GM23338 (cell line): ENCODE data around the gene CYP26B1. TPM values are rescaled to one million over a fixed set of nuclear protein-coding genes. Genes with fewer than 3 reads are reported as not detected.

Source experiments
- ATAC-seq: fragments of 200-7000 bp; cut with Tn5 transposase; 3 replicates; pipeline ENCODE4 v1.9.1; 2020
- DNase-seq: peaks from one replicate; pipeline ENCODE4 v3.0.0-alpha.2; 2015; ENCODE audit warnings: low spot score
- H2AFZ ChIP-seq: fragments of 200-600 bp; sonication (generic); 2 replicates; pipeline ENCODE4 v1.8.0; 2016; ENCODE audit warnings: antibody characterized with exemption, mild to moderate bottlenecking, moderate library complexity
- H3F3A ChIP-seq: fragments of 200-600 bp; sonication (generic); replicated peaks from 2 replicates; pipeline ENCODE4 v1.8.0; 2017; ENCODE audit warnings: antibody characterized with exemption, mixed run types, low read depth
- H3K27ac ChIP-seq: fragments of 200-600 bp; sonication (generic); 2 replicates; pipeline ENCODE4 v1.6.1; 2016; ENCODE audit warnings: low read depth
- H3K27me3 ChIP-seq: fragments of 200-600 bp; sonication (generic); 2 replicates; pipeline ENCODE4 v1.8.0; 2016; ENCODE audit warnings: mild to moderate bottlenecking, mixed run types, moderate library complexity; ENCODE audit not compliant: insufficient read depth
- H3K36me3 ChIP-seq: fragments of 200-600 bp; sonication (generic); 2 replicates; pipeline ENCODE4 v1.8.0; 2016; ENCODE audit warnings: mild to moderate bottlenecking; ENCODE audit not compliant: insufficient read depth
- H3K4me1 ChIP-seq: fragments of 200-600 bp; sonication (generic); 2 replicates; pipeline ENCODE4 v1.8.0; 2016; ENCODE audit warnings: mild to moderate bottlenecking, moderate library complexity; ENCODE audit not compliant: insufficient read depth
- H3K4me2 ChIP-seq: fragments of 200-600 bp; sonication (generic); 2 replicates; pipeline ENCODE4 v1.7.1; 2017; ENCODE audit warnings: mixed run types
- H3K4me3 ChIP-seq: fragments of 200-600 bp; sonication (generic); 2 replicates; pipeline ENCODE4 v1.6.1; 2016; ENCODE audit warnings: mixed run types
- H3K79me2 ChIP-seq: fragments of 200-600 bp; sonication (generic); replicated peaks from 2 replicates; pipeline ENCODE4 v1.8.0; 2017; ENCODE audit warnings: mild to moderate bottlenecking; ENCODE audit not compliant: insufficient read depth
- H3K9me2 ChIP-seq: fragments of 200-600 bp; sonication (generic); 2 replicates; pipeline ENCODE4 v1.8.0; 2017; ENCODE audit not compliant: insufficient read depth
- H4K20me1 ChIP-seq: fragments of 200-600 bp; sonication (generic); replicated peaks from 2 replicates; pipeline ENCODE4 v1.8.0; 2017; ENCODE audit warnings: mild to moderate bottlenecking; ENCODE audit not compliant: insufficient read depth
- H3K27ac Mint-ChIP-seq: 2 replicates; pipeline ENCODE4 v1.8.0; 2020; ENCODE audit warnings: inconsistent platforms, mild to moderate bottlenecking, moderate library complexity, mixed read lengths
- H3K27me3 Mint-ChIP-seq: 3 replicates; pipeline ENCODE4 v1.8.0; 2022; ENCODE audit warnings: low read depth, mild to moderate bottlenecking, moderate library complexity, mixed read lengths, inconsistent platforms; ENCODE audit not compliant: insufficient read depth, poor library complexity
- H3K36me3 Mint-ChIP-seq: 3 replicates; pipeline ENCODE4 v1.8.0; 2021; ENCODE audit warnings: low read depth, mild to moderate bottlenecking, inconsistent platforms, moderate library complexity, mixed read lengths
- H3K4me1 Mint-ChIP-seq: 3 replicates; pipeline ENCODE4 v1.8.0; 2020; ENCODE audit warnings: mild to moderate bottlenecking, inconsistent platforms, mixed read lengths
- H3K4me3 Mint-ChIP-seq: 3 replicates; pipeline ENCODE4 v1.8.0; 2021; ENCODE audit warnings: moderate library complexity, mild to moderate bottlenecking, inconsistent platforms, mixed read lengths
- H3K9me3 Mint-ChIP-seq: 3 replicates; pipeline ENCODE4 v1.8.0; 2020; ENCODE audit warnings: moderate library complexity, mild to moderate bottlenecking, inconsistent platforms, mixed read lengths
- CREB1 ChIP-seq: fragments of 250-450 bp; sonication (Bioruptor Pico); IDR thresholded peaks from 2 replicates; pipeline ENCODE4 v1.5.0; 2020; ENCODE audit warnings: low read depth, mild to moderate bottlenecking, moderate library complexity
- EZH2 ChIP-seq: fragments of 200-600 bp; sonication (generic); IDR thresholded peaks from one replicate; pipeline ENCODE4 v1.8.0; 2017; ENCODE audit warnings: antibody characterized with exemption, mild to moderate bottlenecking, low read depth; ENCODE audit not compliant: unreplicated experiment
- EZH2phosphoT487 ChIP-seq: fragments of 200-600 bp; sonication (generic); IDR thresholded peaks from one replicate; pipeline ENCODE4 v1.8.1; 2018; ENCODE audit warnings: antibody characterized with exemption; ENCODE audit not compliant: unreplicated experiment
- NANOG ChIP-seq: IDR thresholded peaks from 2 replicates; pipeline ENCODE4 v1.6.1; 2016; ENCODE audit warnings: antibody characterized with exemption, borderline replicate concordance
- POLR2AphosphoS5 ChIP-seq: IDR thresholded peaks from 2 replicates; pipeline ENCODE4 v1.6.1; 2016; ENCODE audit warnings: antibody characterized with exemption, low read depth
- STAT1 ChIP-seq: IDR thresholded peaks from one replicate; pipeline ENCODE4 v1.6.1; 2016; ENCODE audit warnings: antibody characterized with exemption; ENCODE audit not compliant: unreplicated experiment
- ZNF331 ChIP-seq: fragments of 250-450 bp; sonication (Bioruptor Pico); IDR thresholded peaks from 2 replicates; pipeline ENCODE4 v1.5.0; 2020; ENCODE audit warnings: low read depth, mild to moderate bottlenecking, moderate library complexity
- polyA plus RNA-seq: library from polyadenylated mRNA; unstranded; fragments of >200 nt; fragmentation: Nextera tagmentation; extraction: Ambion mirVana; gene quantifications from 2 replicates; pipeline ENCODE4 v1.2.1, GENCODE V29; 2016
- total RNA-seq: library from RNA; depleted of rRNA; stranded (reverse); fragments of >200 nt; shearing (Covaris generic); gene quantifications from 2 replicates; pipeline ENCODE4 v1.2.3, GENCODE V29; 2014
- TF ChIP-seq, protein P1 (sequence below), 2 experiments: fragments of 200-600 bp in 1 of 2; sonication (generic) in 1 of 2; conservative IDR thresholded peaks; 2 replicates each; pipeline versions ENCODE4 v1.5.1 to v1.6.1; 2016 to 2017; ENCODE audit warnings: antibody characterized with exemption in 2 of 2, low read depth in 2 of 2, mild to moderate bottlenecking in 2 of 2, moderate library complexity in 1 of 2

The CYP26B1 gene
- total and polyA plus RNA-seq, 2 experiments from 2014 or later: 0.05 to 0.31 TPM

DNA sequence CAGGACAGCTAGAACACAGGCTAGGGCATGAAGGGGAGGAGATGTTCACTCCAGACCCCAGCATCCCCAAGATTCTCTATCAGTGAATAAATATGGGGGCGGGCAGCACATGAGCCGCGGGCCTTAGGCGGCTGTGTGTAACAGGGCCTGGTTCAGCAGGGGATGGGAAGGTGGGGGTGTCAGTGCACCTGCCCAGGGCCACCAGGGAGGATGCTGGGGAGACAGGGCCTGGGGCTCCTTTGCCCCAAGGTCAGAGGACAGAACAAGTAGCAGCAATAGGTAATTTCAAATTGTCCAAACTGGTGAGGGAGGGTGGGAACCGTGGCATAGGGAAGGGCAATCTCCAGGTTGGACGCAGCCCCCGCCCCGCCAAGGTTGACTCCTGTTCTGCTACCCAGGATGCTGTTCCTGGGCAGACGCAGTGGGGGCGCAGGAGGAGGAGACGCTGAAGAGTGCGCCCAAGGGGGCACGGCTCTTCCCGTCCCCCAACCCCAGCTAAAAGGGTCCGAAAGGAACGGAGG is 16.2 kb downstream of the CYP26B1 start:
- H3K36me3 Mint-ChIP-seq: no peaks in the 10 kb centered on the region
- H3K4me3 Mint-ChIP-seq: no peak overlapping the region
- Histone ChIP-seq H3K4me1 (peaks cover 8% of the 10 kb centered on the region; the same call in 1 of the 2 replicates), H3K27me3 (no peaks in the 10 kb centered on the region), H3K9me2 (no peaks in the 10 kb centered on the region), H3K27ac (no peak overlapping the region), H3K4me2 (no peak overlapping the region), H3K36me3 (no peaks in the 10 kb centered on the region), H2AFZ (peak overlapping the region; percentile 92; the same call in 1 of the 2 replicates), H3K4me3 (no peak overlapping the region), H4K20me1 (no peaks in the 10 kb centered on the region), H3F3A (no peaks in the 10 kb centered on the region), H3K79me2 (no peaks in the 10 kb centered on the region)
- peaks cover 23% of the 10 kb centered on the region for H3K27me3 Mint-ChIP-seq
- TF ChIP-seq, protein P1, sequence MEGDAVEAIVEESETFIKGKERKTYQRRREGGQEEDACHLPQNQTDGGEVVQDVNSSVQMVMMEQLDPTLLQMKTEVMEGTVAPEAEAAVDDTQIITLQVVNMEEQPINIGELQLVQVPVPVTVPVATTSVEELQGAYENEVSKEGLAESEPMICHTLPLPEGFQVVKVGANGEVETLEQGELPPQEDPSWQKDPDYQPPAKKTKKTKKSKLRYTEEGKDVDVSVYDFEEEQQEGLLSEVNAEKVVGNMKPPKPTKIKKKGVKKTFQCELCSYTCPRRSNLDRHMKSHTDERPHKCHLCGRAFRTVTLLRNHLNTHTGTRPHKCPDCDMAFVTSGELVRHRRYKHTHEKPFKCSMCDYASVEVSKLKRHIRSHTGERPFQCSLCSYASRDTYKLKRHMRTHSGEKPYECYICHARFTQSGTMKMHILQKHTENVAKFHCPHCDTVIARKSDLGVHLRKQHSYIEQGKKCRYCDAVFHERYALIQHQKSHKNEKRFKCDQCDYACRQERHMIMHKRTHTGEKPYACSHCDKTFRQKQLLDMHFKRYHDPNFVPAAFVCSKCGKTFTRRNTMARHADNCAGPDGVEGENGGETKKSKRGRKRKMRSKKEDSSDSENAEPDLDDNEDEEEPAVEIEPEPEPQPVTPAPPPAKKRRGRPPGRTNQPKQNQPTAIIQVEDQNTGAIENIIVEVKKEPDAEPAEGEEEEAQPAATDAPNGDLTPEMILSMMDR (conservative IDR thresholded peaks at IDR 0.05; ENCODE audit: low read depth in 2 of 2): no peak
- no peak for TF ChIP-seq EZH2
- TF ChIP-seq ZNF331 (CRISPR knock-in tag): no peak
- no peak for TF ChIP-seq EZH2phosphoT487
- TF ChIP-seq CREB1: no peak
- DNase-seq (no peak), ATAC-seq (no peak)
- no peaks in the 10 kb centered on the region for H3K9me3 Mint-ChIP-seq
- H3K27ac Mint-ChIP-seq: no peak overlapping the region
- H3K4me1 Mint-ChIP-seq: peaks cover 24% of the 10 kb centered on the region

DNA sequence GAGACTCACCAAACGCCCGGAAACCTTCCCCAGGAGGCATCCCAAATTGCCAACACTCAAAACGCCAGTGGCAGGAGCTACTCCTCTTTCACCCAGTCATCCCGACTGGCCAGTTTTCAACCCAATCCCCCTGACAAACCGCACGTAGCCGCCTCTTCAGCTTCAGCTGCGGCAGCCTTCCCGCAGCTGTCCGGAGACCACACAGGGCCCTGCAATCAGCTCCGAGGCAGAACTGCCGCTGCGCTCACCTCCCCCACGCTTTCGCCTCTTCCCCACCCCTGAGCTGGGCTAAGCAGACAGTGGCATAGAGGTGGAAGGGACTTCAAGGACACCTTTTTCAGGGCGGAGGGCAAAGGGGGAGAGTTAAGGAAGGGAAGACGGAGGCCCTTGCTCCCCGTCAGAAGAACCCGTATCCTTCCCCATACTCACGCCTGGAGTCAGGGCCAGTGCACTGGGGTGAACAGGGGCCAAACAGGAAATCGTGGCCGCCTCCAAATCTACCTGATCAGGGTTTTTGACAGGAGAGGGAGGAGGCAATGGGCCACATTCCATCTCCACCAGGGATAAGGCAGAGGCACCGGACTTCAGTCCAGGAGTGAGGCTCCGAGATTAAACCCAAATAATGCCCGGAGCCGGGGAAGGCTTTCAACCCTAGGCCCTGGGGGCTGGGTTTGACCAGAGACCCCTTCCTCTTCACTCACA is 16.9 kb downstream of the CYP26B1 start:
- Histone ChIP-seq H3K4me3 (no peak overlapping the region), H3K36me3 (no peaks in the 10 kb centered on the region), H3K4me1 (peaks cover 8% of the 10 kb centered on the region; the same call in 1 of the 2 replicates), H3K27me3 (no peaks in the 10 kb centered on the region), H3K4me2 (0 out of 2 replicates have a peak overlapping the region, but pooled peaks have one; percentile 32), H3K79me2 (no peaks in the 10 kb centered on the region), H3K9me2 (no peaks in the 10 kb centered on the region), H4K20me1 (no peaks in the 10 kb centered on the region), H3F3A (no peaks in the 10 kb centered on the region), H2AFZ (peak overlapping the region; percentile 92; the same call in 1 of the 2 replicates), H3K27ac (no peak overlapping the region)
- peaks cover 22% of the 10 kb centered on the region for H3K27me3 Mint-ChIP-seq
- H3K4me3 Mint-ChIP-seq: no peak overlapping the region; the same call in 1 of the 3 replicates
- no peak overlapping the region for H3K27ac Mint-ChIP-seq
- peak; percentile 60 for DNase-seq
- H3K9me3 Mint-ChIP-seq: no peaks in the 10 kb centered on the region; the same call in 2 of the 3 replicates
- H3K36me3 Mint-ChIP-seq: no peaks in the 10 kb centered on the region
- no peak for TF ChIP-seq EZH2
- H3K4me1 Mint-ChIP-seq: peaks cover 24% of the 10 kb centered on the region
- ATAC-seq: peak; percentile 66

DNA sequence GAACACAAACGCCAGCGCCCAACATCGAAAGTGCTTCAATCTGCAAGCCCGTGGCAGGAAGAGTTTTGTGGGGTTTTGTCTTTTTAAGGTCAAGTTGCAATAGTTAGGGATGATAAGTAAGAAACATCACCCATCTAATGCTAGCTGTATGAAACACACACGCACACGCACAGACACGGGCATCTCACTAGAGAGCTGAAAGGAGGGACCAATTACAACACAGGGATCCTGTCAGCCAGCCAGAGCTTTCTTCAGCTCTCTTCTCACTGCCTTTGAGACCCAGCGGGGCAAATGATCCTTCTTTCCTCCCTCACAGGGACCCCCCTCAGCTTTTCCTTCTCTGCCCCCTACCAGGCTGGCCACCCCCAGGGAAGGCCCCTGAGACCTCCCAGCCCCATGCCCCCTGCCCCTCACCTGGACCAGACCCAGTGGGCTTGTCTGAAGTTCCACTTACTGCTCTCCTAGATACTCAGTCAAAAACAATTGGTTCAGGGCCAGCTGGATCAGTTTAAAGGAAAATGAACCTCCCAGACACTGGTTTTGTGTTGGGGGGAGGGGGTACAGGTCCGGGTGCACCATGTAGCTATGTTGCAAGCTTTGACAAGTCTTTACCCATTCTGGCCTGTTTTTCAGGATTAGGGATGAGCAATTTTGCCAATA is 17.9 kb downstream of the CYP26B1 start:
- Histone ChIP-seq H3K36me3 (no peaks in the 10 kb centered on the region), H3K4me2 (no peak overlapping the region), H3K27ac (no peak overlapping the region), H3K79me2 (no peaks in the 10 kb centered on the region), H3K27me3 (no peaks in the 10 kb centered on the region), H2AFZ (no peak overlapping the region; the same call in 1 of the 2 replicates), H3F3A (no peaks in the 10 kb centered on the region), H3K9me2 (no peaks in the 10 kb centered on the region), H3K4me1 (peaks cover 8% of the 10 kb centered on the region; the same call in 1 of the 2 replicates), H4K20me1 (no peaks in the 10 kb centered on the region), H3K4me3 (no peak overlapping the region)
- no peak for ATAC-seq
- DNase-seq: no peak
- peaks cover 24% of the 10 kb centered on the region for H3K4me1 Mint-ChIP-seq
- no peaks in the 10 kb centered on the region for H3K36me3 Mint-ChIP-seq
- no peak overlapping the region for H3K27ac Mint-ChIP-seq
- TF ChIP-seq NANOG (no peak), POLR2AphosphoS5 (no peak), STAT1 (no peak)
- no peaks in the 10 kb centered on the region; the same call in 2 of the 3 replicates for H3K9me3 Mint-ChIP-seq
- H3K27me3 Mint-ChIP-seq: peaks cover 21% of the 10 kb centered on the region
- no peak overlapping the region for H3K4me3 Mint-ChIP-seq
